Activated CD4-positive, alpha-beta T cell treated with anti-CD3 and anti-CD28 coated beads, Interleukin-2, amount 50 U/mL, for 24 hours (primary cell): Measurements from ENCODE around the gene LRP6.

Experiments
- DNase-seq, 2 donors: peaks; one replicate each; pipeline ENCODE4 v3.0.0-alpha.2; 2020; ENCODE audit warnings: low read depth in 1 of 2, low spot score in 1 of 2

The LRP6 gene

GRCh38 chr12:12216349-12217017, 50.4 kb downstream of the LRP6 start:
- no peak for DNase-seq

GRCh38 chr12:12214635-12215131, 52.2 kb downstream of the LRP6 start:
- no peak for DNase-seq

GRCh38 chr12:12214201-12214600, 52.6 kb downstream of the LRP6 start:
- no peak for DNase-seq

- DNase-seq = no peak
These were observed 54.1 kb downstream of the LRP6 start for GRCh38 chr12:12212769-12213168.

GRCh38 chr12:12210983-12211382, 55.9 kb downstream of the LRP6 start:
- DNase-seq = no peak

GRCh38 chr12:12210416-12210815, 56.4 kb downstream of the LRP6 start:
- DNase-seq = no peak

- DNase-seq = no peak
These were observed 57.2 kb downstream of the LRP6 start for GRCh38 chr12:12209675-12210074.

GRCh38 chr12:12209043-12209442, 57.8 kb downstream of the LRP6 start:
- DNase-seq = no peak

- no peak for DNase-seq
These were observed 59.1 kb downstream of the LRP6 start for GRCh38 chr12:12207746-12208145.

- DNase-seq = no peak
These were observed 60.0 kb downstream of the LRP6 start for GRCh38 chr12:12206776-12207388.

- DNase-seq = no peak
These were observed 64.1 kb downstream of the LRP6 start for GRCh38 chr12:12202747-12203146.

GRCh38 chr12:12202105-12202504, 64.7 kb downstream of the LRP6 start:
- no peak for DNase-seq

GRCh38 chr12:12201274-12201758, 65.5 kb downstream of the LRP6 start:
- no peak for DNase-seq

GRCh38 chr12:12200363-12200762, 66.5 kb downstream of the LRP6 start:
- no peak for DNase-seq

- no peak for DNase-seq
These were observed 68.7 kb downstream of the LRP6 start for GRCh38 chr12:12198124-12198523.

- DNase-seq = no peak
These were observed 69.7 kb downstream of the LRP6 start for GRCh38 chr12:12197128-12197527.

- no peak for DNase-seq
These were observed 71.3 kb downstream of the LRP6 start for GRCh38 chr12:12195516-12195915.

- no peak for DNase-seq
These were observed 71.8 kb downstream of the LRP6 start for GRCh38 chr12:12195081-12195480.

GRCh38 chr12:12194206-12194605, 72.6 kb downstream of the LRP6 start:
- no peak for DNase-seq

GRCh38 chr12:12191008-12191407, 75.8 kb downstream of the LRP6 start:
- no peak for DNase-seq

- DNase-seq = no peak
These were observed 76.6 kb downstream of the LRP6 start for GRCh38 chr12:12190087-12190809.

GRCh38 chr12:12185414-12185813, 81.4 kb downstream of the LRP6 start:
- DNase-seq = no peak
